Adrenal gland (tissue), 12 donors: ENCODE measurements around the gene MS4A6E. TPM values are rescaled to one million over a fixed set of nuclear protein-coding genes. Genes with fewer than 3 reads are reported as not detected.

Source experiments
- DNase-seq, 7 donors: peaks; one replicate each; pipeline ENCODE4 v3.0.0-alpha.2; 2019 to 2020
- H3K27ac ChIP-seq, 5 donors: fragments of 200-600 bp; sonication (generic) in 4 of 5; 1 replicate in 3 of 5; 2 replicates in 2 of 5; pipeline versions ENCODE4 v1.5.1 to v1.8.0; 2016 to 2020; ENCODE audit warnings: mild to moderate bottlenecking in 1 of 5
- H3K27me3 ChIP-seq: fragments of 200-600 bp; 2 replicates; pipeline ENCODE4 v1.8.0; 2021
- H3K36me3 ChIP-seq, 2 donors: fragments of 200-600 bp; replicated peaks in 1 of 2; 1 replicate in 1 of 2; 2 replicates in 1 of 2; pipeline versions ENCODE4 v1.5.1 to v1.8.0; 2018 to 2022
- H3K4me1 ChIP-seq, 2 donors: fragments of 200-600 bp; replicated peaks in 1 of 2; 1 replicate in 1 of 2; 2 replicates in 1 of 2; pipeline versions ENCODE4 v1.5.1 to v1.8.0; 2018 to 2021
- H3K4me3 ChIP-seq, 4 donors: fragments of 200-600 bp; sonication (generic) in 3 of 4; one replicate each; pipeline ENCODE4 v1.5.1; 2016 to 2018
- H3K9me3 ChIP-seq, 3 donors: fragments of 200-600 bp; sonication (generic) in 1 of 3; replicated peaks in 1 of 3; 1 replicate in 2 of 3; 2 replicates in 1 of 3; pipeline versions ENCODE4 v1.5.1 to v1.8.0; 2016 to 2021
- CTCF ChIP-seq, 6 experiments: fragments of 450-650 bp in 4 of 6; fragments of 200-600 bp in 2 of 6; sonication (generic) in 1 of 6; IDR thresholded peaks; 1 replicate in 5 of 6; 2 replicates in 1 of 6; pipeline versions ENCODE4 v1.5.1 to v1.8.0; 2016 to 2021; ENCODE audit warnings: antibody characterized with exemption in 6 of 6, mild to moderate bottlenecking in 2 of 6, moderate library complexity in 1 of 6
- POLR2A ChIP-seq, 2 donors: fragments of 450-650 bp; IDR thresholded peaks; one replicate each; pipeline ENCODE4 v1.6.1; 2017; ENCODE audit warnings: antibody characterized with exemption in 2 of 2, mild to moderate bottlenecking in 2 of 2, moderate library complexity in 1 of 2
- WGBS, 4 donors: extraction: QIAGEN DNeasy Blood & Tissue Kit in 2 of 4; methylation state at CpG; one replicate each; pipeline versions ENCODE4 v1.1.5 to v1.1.7; 2013 to 2017; 5-methylcytosine and 5-hydroxymethylcytosine counted together
- intact Hi-C, 2 donors: fragments of 100-400 bp; cut with DNase I; formaldehyde crosslinking; loops; one replicate each; pipeline versions ENCODE4 v1.14.1 to v1.15.0; 2022 to 2023
- polyA plus RNA-seq, 3 donors: library from polyadenylated mRNA; stranded (reverse); fragments of 200-250 nt in 2 of 3; fragments of 350-450 nt in 1 of 3; fragmentation: Illumina TruSeq in 1 of 3; extraction: RNeasy Lipid Tissue Mini Kit (QIAGEN cat#74804) in 1 of 3; gene quantifications; one replicate each; pipeline ENCODE4 v1.2.3, GENCODE V29; 2013 to 2014
- total RNA-seq, 9 donors: library from RNA; depleted of rRNA in 4 of 9; stranded (reverse); fragments of >200 nt in 4 of 9; fragments of 120-200 nt in 1 of 9; fragmentation: NEBNext Ultra II Directional in 1 of 9; extraction: Animal tissue kit (Norgen Biotek cat#: 25700) in 1 of 9; gene quantifications; one replicate each; pipeline versions ENCODE4 v1.1.0 to v1.2.4, GENCODE V29; 2013 to 2023
- donor health status: healthy with polysubstance abuse.
- donor health status: Bipolar disorder and iron deficiency.
- donor health status: DM: yes; HTN: yes; CAD: no.
- donor health status: DM: no; HTN: no; CAD: no.
- donor health status: DM: no; HTN: no; CAD: no.
- donor health status: DM: yes; HTN: yes; CAD: no.

The MS4A6E gene
- total and polyA plus RNA-seq, 12 donors, result 11.2 TPM; not detected in 11

- TF ChIP-seq CTCF (IDR thresholded peaks at IDR 0.05), result no peak
- TF ChIP-seq POLR2A (IDR thresholded peaks at IDR 0.05), result no peak
- H3K4me3 ChIP-seq, result no peak overlapping the region
- intact Hi-C loops, result no loop called here
- DNase-seq, result no peak
- WGBS, 4 donors, result 42 to 59% (median 48%) methylated on average over 2 of the region's 2 CpGs
- H3K4me1 ChIP-seq, result no peaks in the 10 kb centered on the region
- no peak overlapping the region for H3K27ac ChIP-seq
- H3K36me3 ChIP-seq, result no peaks in the 10 kb centered on the region
- H3K27me3 ChIP-seq, result no peaks in the 10 kb centered on the region
- no peaks in the 10 kb centered on the region for H3K9me3 ChIP-seq
Measured at GRCh38 chr11:60338053-60338452, 11.0 kb downstream of the MS4A6E start.

- no peak overlapping the region for H3K4me3 ChIP-seq
- DNase-seq, result no peak
- WGBS, 4 donors, result 44 to 56% (median 51%) methylated on average over 3 of the region's 3 CpGs
- no peaks in the 10 kb centered on the region for H3K27me3 ChIP-seq
- intact Hi-C loops, result no loop called here
- H3K27ac ChIP-seq, result no peak overlapping the region
- no peaks in the 10 kb centered on the region for H3K4me1 ChIP-seq
- H3K36me3 ChIP-seq, result no peaks in the 10 kb centered on the region
- no peaks in the 10 kb centered on the region for H3K9me3 ChIP-seq
- no peak for TF ChIP-seq POLR2A (IDR thresholded peaks at IDR 0.05)
- TF ChIP-seq CTCF (IDR thresholded peaks at IDR 0.05), result no peak
Measured at GRCh38 chr11:60339356-60339755, 12.3 kb downstream of the MS4A6E start.

- Histone ChIP-seq H3K27ac (no peak overlapping the region), H3K4me3 (no peak overlapping the region), H3K27me3 (no peaks in the 10 kb centered on the region), H3K4me1 (no peaks in the 10 kb centered on the region), H3K36me3 (no peaks in the 10 kb centered on the region), H3K9me3 (no peaks in the 10 kb centered on the region)
- WGBS, 4 donors, result 67 to 69% (median 68%) methylated on average over 10 of the region's 10 CpGs
- intact Hi-C loops, result no loop called here
- TF ChIP-seq CTCF (IDR thresholded peaks at IDR 0.05) (peak in 5 of 6 experiments; percentile 23 to 46 (median 26)), POLR2A (IDR thresholded peaks at IDR 0.05) (no peak)
- DNase-seq, result no peak
Measured at GRCh38 chr11:60343094-60343704, 16.1 kb downstream of the MS4A6E start.

GRCh38 chr11:60344146-60344545, 17.1 kb downstream of the MS4A6E start:
- intact Hi-C loops, result no loop called here

More at GRCh38 chr11:60344146-60344545, 17.1 kb downstream of the MS4A6E start:
- H3K27me3 ChIP-seq, result no peaks in the 10 kb centered on the region
- H3K36me3 ChIP-seq, result no peaks in the 10 kb centered on the region
- H3K4me3 ChIP-seq, result no peak overlapping the region
- TF ChIP-seq CTCF (IDR thresholded peaks at IDR 0.05) (no peak), POLR2A (IDR thresholded peaks at IDR 0.05) (no peak)
- H3K4me1 ChIP-seq, result no peaks in the 10 kb centered on the region
- no peak for DNase-seq
- 88 to 96% (median 90%) methylated on average over 2 of the region's 2 CpGs for WGBS, 4 donors
- no peaks in the 10 kb centered on the region for H3K9me3 ChIP-seq
- no peak overlapping the region for H3K27ac ChIP-seq
